SK-N-SH (cell line): ENCODE measurements around the gene GRAMD1B. TPM values are rescaled to one million over a fixed set of nuclear protein-coding genes. Genes with fewer than 3 reads are reported as not detected.
A peak's percentile ranks its signal among the peaks of the same experiment; 100 is the strongest.

ENCODE experiments used
- CTCF ChIA-PET: fragments of 300-600, 350-600 bp; formaldehyde crosslinking; extraction: SDS; loops from one replicate; lab custom pipeline; 2021; lab: Yijun Ruan, JAX
- POLR2A ChIA-PET: fragments of 350-600 bp; sonication (Branson Sonifier 250); formaldehyde crosslinking; extraction: SDS; loops from one replicate; lab custom pipeline; 2020; ENCODE audit warnings: antibody characterized with exemption, inconsistent platforms; lab: Yijun Ruan, JAX
- DNase-seq: peaks from one replicate; pipeline ENCODE4 v3.0.0; 2012
- H2AFZ ChIP-seq: fragments of 200-600 bp; sonication (generic); 2 replicates; pipeline ENCODE4 v1.8.1; 2016; ENCODE audit warnings: antibody characterized with exemption, mild to moderate bottlenecking, low read depth
- H3F3A ChIP-seq: fragments of 200-600 bp; sonication (generic); replicated peaks from 2 replicates; pipeline ENCODE3; 2016; ENCODE audit warnings: antibody characterized with exemption, mild to moderate bottlenecking; ENCODE audit not compliant: insufficient read depth
- H3K27ac ChIP-seq, 2 experiments: fragments of 200-500 bp in 1 of 2; fragments of 200-600 bp in 1 of 2; sonication (Bioruptor generic) in 1 of 2; sonication (generic), shearing (Covaris generic) in 1 of 2; 2 replicates each; pipeline versions ENCODE4 v1.5.1 to v1.6.1; 2014 to 2016; ENCODE audit warnings: low read depth in 2 of 2, inconsistent platforms in 1 of 2, low read length in 1 of 2, mild to moderate bottlenecking in 1 of 2, mixed read lengths in 1 of 2
- H3K27me3 ChIP-seq: fragments of 200-600 bp; sonication (generic), shearing (Covaris generic); 2 replicates; pipeline ENCODE4 v1.6.1; 2016; ENCODE audit warnings: mixed run types; ENCODE audit not compliant: insufficient read depth
- H3K36me3 ChIP-seq, 2 experiments: fragments of 200-500 bp in 1 of 2; fragments of 200-600 bp in 1 of 2; sonication (Bioruptor generic) in 1 of 2; sonication (generic) in 1 of 2; replicated peaks in 1 of 2; 2 replicates each; pipeline versions ENCODE3 to v1.5.1; 2014 to 2016; ENCODE audit warnings: low read length in 1 of 2, mild to moderate bottlenecking in 1 of 2; ENCODE audit not compliant: insufficient read depth in 2 of 2, control insufficient read depth in 1 of 2
- H3K4me1 ChIP-seq, 2 experiments: fragments of 200-500 bp in 1 of 2; fragments of 200-600 bp in 1 of 2; sonication (Bioruptor generic) in 1 of 2; sonication (generic), shearing (Covaris generic) in 1 of 2; 2 replicates each; pipeline versions ENCODE4 v1.5.1 to v1.6.1; 2014 to 2016; ENCODE audit warnings: low read depth in 1 of 2, low read length in 1 of 2, mixed run types in 1 of 2; ENCODE audit not compliant: insufficient read depth in 2 of 2, control insufficient read depth in 1 of 2
- H3K4me2 ChIP-seq: fragments of 200-600 bp; sonication (generic), shearing (Covaris generic); 2 replicates; pipeline ENCODE4 v1.6.1; 2017; ENCODE audit warnings: mixed run types
- H3K4me3 ChIP-seq, 2 experiments: fragments of 200-500 bp in 1 of 2; fragments of 200-600 bp in 1 of 2; sonication (Bioruptor generic) in 1 of 2; sonication (generic), shearing (Covaris generic) in 1 of 2; 2 replicates each; pipeline versions ENCODE4 v1.5.1 to v1.8.1; 2014 to 2016; ENCODE audit warnings: low read depth in 2 of 2, inconsistent platforms in 1 of 2, low read length in 1 of 2, mild to moderate bottlenecking in 1 of 2, mixed read lengths in 1 of 2, moderate library complexity in 1 of 2
- H3K79me2 ChIP-seq: fragments of 200-600 bp; sonication (generic); 2 replicates; pipeline ENCODE4 v1.8.1; 2017; ENCODE audit warnings: mild to moderate bottlenecking; ENCODE audit not compliant: insufficient read depth
- H3K9ac ChIP-seq: fragments of 200-600 bp; sonication (generic); 2 replicates; pipeline ENCODE4 v1.6.1; 2017; ENCODE audit warnings: mixed run types
- H3K9me2 ChIP-seq: fragments of 200-600 bp; sonication (generic); 2 replicates; pipeline ENCODE4 v1.6.1; 2017; ENCODE audit warnings: mixed run types
- H3K9me3 ChIP-seq: fragments of 200-600 bp; sonication (generic); 2 replicates; pipeline ENCODE4 v1.6.1; 2017; ENCODE audit warnings: mixed run types, mild to moderate bottlenecking, moderate library complexity
- H4K20me1 ChIP-seq: fragments of 200-600 bp; sonication (generic); 2 replicates; pipeline ENCODE4 v1.6.1; 2017; ENCODE audit warnings: mild to moderate bottlenecking, mixed run types; ENCODE audit not compliant: insufficient read depth
- CHD2 ChIP-seq: fragments of 150-350 bp; IDR thresholded peaks from 2 replicates; pipeline ENCODE4 v1.6.1; 2018; ENCODE audit warnings: low read length; ENCODE audit not compliant: partially characterized antibody
- FOXJ3 ChIP-seq: sonication (generic); formaldehyde crosslinking; IDR thresholded peaks from 2 replicates; pipeline ENCODE4 v1.5.1; 2020; ENCODE audit warnings: mild to moderate bottlenecking, missing genetic modification reagents
- JUND ChIP-seq: IDR thresholded peaks from 2 replicates; pipeline ENCODE4 v1.4.0; 2012
- MEF2A ChIP-seq: IDR thresholded peaks from 2 replicates; pipeline ENCODE4 v1.4.0; 2012; ENCODE audit warnings: low read depth, borderline replicate concordance
- MXI1 ChIP-seq: IDR thresholded peaks from 2 replicates; pipeline ENCODE4 v1.6.1; 2012; ENCODE audit warnings: mild to moderate bottlenecking, low read depth, low read length, improper control_type of control experiment
- NRF1 ChIP-seq: IDR thresholded peaks from 2 replicates; pipeline ENCODE4 v1.6.1; 2012; ENCODE audit warnings: low read depth, mild to moderate bottlenecking, low read length
- PBX3 ChIP-seq: IDR thresholded peaks from 2 replicates; pipeline ENCODE4; 2012
- RCOR1 ChIP-seq: fragments of 150-350 bp; IDR thresholded peaks from 2 replicates; pipeline ENCODE4 v1.6.1; 2017; ENCODE audit warnings: antibody characterized with exemption, low read length
- RFX5 ChIP-seq: IDR thresholded peaks from 2 replicates; pipeline ENCODE4 v1.6.1; 2012; ENCODE audit warnings: mild to moderate bottlenecking, improper control_type of control experiment, low read length
- SIN3A ChIP-seq: IDR thresholded peaks from 2 replicates; pipeline ENCODE4 v1.6.1; 2012; ENCODE audit warnings: low read depth, mild to moderate bottlenecking, low read length, moderate library complexity, borderline replicate concordance
- TAF1 ChIP-seq: IDR thresholded peaks from 2 replicates; pipeline ENCODE4 v1.6.1; 2012; ENCODE audit warnings: low read depth, mild to moderate bottlenecking, low read length, moderate library complexity, borderline replicate concordance
- TCF12 ChIP-seq: IDR thresholded peaks from 2 replicates; pipeline ENCODE4 v1.4.0; 2012
- WGBS: methylation state at CpG from one replicate; pipeline ENCODE4 v1.1.6; 2017; ENCODE audit warnings: low lambda C conversion rate; 5-methylcytosine and 5-hydroxymethylcytosine counted together
- polyA plus RNA-seq, 3 experiments: library from polyadenylated mRNA; depleted of rRNA; stranded (reverse); fragments of >200 nt; gene quantifications; 2 replicates each; pipeline ENCODE4 v1.2.3, GENCODE V29; 2012
- TF ChIP-seq, protein P1 (sequence below): IDR thresholded peaks from 2 replicates; pipeline ENCODE4 v1.4.0; 2012; ENCODE audit warnings: low read depth
- TF ChIP-seq, protein P2 (sequence below): fragments of 150-350 bp; IDR thresholded peaks from 2 replicates; pipeline ENCODE4 v1.6.1; 2016; ENCODE audit warnings: mild to moderate bottlenecking, low read depth, low read length

Gene GRAMD1B
- polyA plus RNA-seq, 1 of the 3 experiments (the other 2 are of a cell fraction) = 14.5 TPM

- H3K27ac ChIP-seq = peak overlapping the region in 1 of 2 experiments; percentile 27; a peak in 1 of 4 replicates
- WGBS = 66% methylated on average over 9 of the region's 9 CpGs
- H3K4me1 ChIP-seq = peaks cover 10 to 27% of the 10 kb centered on the region in 2 experiments; a peak in 3 of 4 replicates
- peaks cover 0 to 4% of the 10 kb centered on the region in 2 experiments for H3K36me3 ChIP-seq
- DNase-seq = no peak
- H3K79me2 ChIP-seq = peaks cover 57% of the 10 kb centered on the region
- no peaks in the 10 kb centered on the region for H3K27me3 ChIP-seq
- H2AFZ ChIP-seq = no peak overlapping the region
- CTCF ChIA-PET = interaction anchor here (0.8 to 0.9 kb wide), 2 partner anchors 29 to 136 kb away, joined by 3 to 5 read pairs; no protein-coding TSS in a partner anchor
- H3K4me2 ChIP-seq = 0 out of 2 replicates have a peak overlapping the region, but pooled peaks have one; percentile 38
- H3K9me3 ChIP-seq = no peaks in the 10 kb centered on the region
- H3K4me3 ChIP-seq = no peak overlapping the region
- H4K20me1 ChIP-seq = no peaks in the 10 kb centered on the region
- no peak overlapping the region; the same call in 1 of the 2 replicates for H3K9ac ChIP-seq
- H3K9me2 ChIP-seq = no peaks in the 10 kb centered on the region
- TF ChIP-seq PBX3 (no peak), NRF1 (no peak), SIN3A (no peak), MXI1 (no peak), RFX5 (no peak), MEF2A (no peak), CHD2 (no peak), JUND (no peak)
- TF ChIP-seq, protein P1, sequence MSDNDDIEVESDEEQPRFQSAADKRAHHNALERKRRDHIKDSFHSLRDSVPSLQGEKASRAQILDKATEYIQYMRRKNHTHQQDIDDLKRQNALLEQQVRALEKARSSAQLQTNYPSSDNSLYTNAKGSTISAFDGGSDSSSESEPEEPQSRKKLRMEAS = no peak
- TF ChIP-seq, protein P2, sequence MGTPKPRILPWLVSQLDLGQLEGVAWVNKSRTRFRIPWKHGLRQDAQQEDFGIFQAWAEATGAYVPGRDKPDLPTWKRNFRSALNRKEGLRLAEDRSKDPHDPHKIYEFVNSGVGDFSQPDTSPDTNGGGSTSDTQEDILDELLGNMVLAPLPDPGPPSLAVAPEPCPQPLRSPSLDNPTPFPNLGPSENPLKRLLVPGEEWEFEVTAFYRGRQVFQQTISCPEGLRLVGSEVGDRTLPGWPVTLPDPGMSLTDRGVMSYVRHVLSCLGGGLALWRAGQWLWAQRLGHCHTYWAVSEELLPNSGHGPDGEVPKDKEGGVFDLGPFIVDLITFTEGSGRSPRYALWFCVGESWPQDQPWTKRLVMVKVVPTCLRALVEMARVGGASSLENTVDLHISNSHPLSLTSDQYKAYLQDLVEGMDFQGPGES = no peak
- TF ChIP-seq, all 33 proteins: peak for 0
- H3F3A ChIP-seq = no peaks in the 10 kb centered on the region
- POLR2A ChIA-PET = no interaction called here
These were observed 7.3 kb downstream of the GRAMD1B start for GRCh38 chr11:123437236-123437979.

DNA sequence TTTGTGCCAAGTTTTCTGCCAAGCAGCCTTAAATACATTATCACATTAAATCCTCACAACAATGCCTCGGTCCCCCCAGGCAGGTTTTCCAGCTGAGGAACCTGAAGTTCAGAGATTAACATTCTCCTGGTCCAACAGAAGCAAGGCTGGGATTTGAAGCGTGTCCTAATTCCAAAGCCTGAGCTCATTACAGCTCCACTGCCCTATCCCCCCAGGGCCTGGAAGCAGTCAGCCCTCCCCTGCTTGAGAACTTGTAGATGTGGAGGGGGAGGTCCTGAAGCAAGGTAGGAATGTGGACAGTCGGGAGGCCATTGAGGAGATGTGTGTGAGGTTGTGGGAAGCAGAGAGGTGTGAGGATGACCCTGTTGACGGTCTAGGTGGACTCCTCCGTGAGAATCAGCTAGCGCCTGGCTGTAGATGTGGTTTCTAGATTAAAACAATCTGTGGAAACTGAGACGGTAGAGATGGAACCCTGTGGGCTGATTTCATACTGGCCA is 8.1 kb downstream of the GRAMD1B start:
- no peak for DNase-seq
- POLR2A ChIA-PET = no interaction called here

More for the DNA sequence above, 8.1 kb downstream of the GRAMD1B start:
- Histone ChIP-seq H3K4me1 (peaks cover 10 to 27% of the 10 kb centered on the region in 2 experiments; a peak in 3 of 4 replicates), H4K20me1 (no peaks in the 10 kb centered on the region)
- TF ChIP-seq TCF12 (peak; percentile 66), RCOR1 (peak; percentile 17; the same call in 1 of the 2 replicates), JUND (no peak), TAF1 (no peak), MEF2A (no peak), FOXJ3 (CRISPR knock-in tag) (no peak)
- TF ChIP-seq, all 33 proteins: peak for 2
- no peaks in the 10 kb centered on the region for H3K9me3 ChIP-seq
- WGBS = 41% methylated on average over 7 of the region's 7 CpGs
- H3F3A ChIP-seq = no peaks in the 10 kb centered on the region
- H3K9me2 ChIP-seq = no peaks in the 10 kb centered on the region
- H3K27me3 ChIP-seq = no peaks in the 10 kb centered on the region
- H2AFZ ChIP-seq = no peak overlapping the region
- CTCF ChIA-PET = interaction anchor here (0.7 to 2.7 kb wide), 7 partner anchors 9 to 355 kb away, joined by 3 to 10 read pairs (median 4); no protein-coding TSS in a partner anchor
- no peak overlapping the region for H3K9ac ChIP-seq
- H3K36me3 ChIP-seq = peaks cover 0 to 4% of the 10 kb centered on the region in 2 experiments
- no peak overlapping the region for H3K4me3 ChIP-seq
- peak overlapping the region; percentile 38; the same call in 1 of the 2 replicates for H3K4me2 ChIP-seq
- peak overlapping the region in 1 of 2 experiments; percentile 27; a peak in 1 of 4 replicates for H3K27ac ChIP-seq
- peaks cover 55% of the 10 kb centered on the region; the same call in 1 of the 2 replicates for H3K79me2 ChIP-seq
